ENCODE data around the gene POMZP3. TPM values are rescaled to one million over a fixed set of nuclear protein-coding genes. Genes with fewer than 3 reads are reported as not detected.
A peak's percentile ranks its signal among the peaks of the same experiment; 100 is the strongest.
"Not testable (repeated sequence)": the region's sequence is repeated elsewhere in the genome, so short reads cannot be mapped to it uniquely, and the experiment has no call there.

The POMZP3 gene
- 1 to 10 TPM; 4.2 to 7.9 TPM for total RNA-seq

- H3K36me3 ChIP-seq (replicated peaks in 1 of 2; ENCODE audit: insufficient read depth in 1 of 2, low read depth in 2 of 2); intact Hi-C loops (cut with DNase I); H3K4me1 ChIP-seq; H3K27me3 ChIP-seq; H3K9me3 ChIP-seq: not testable (repeated sequence)
- Histone ChIP-seq H3K27ac (peak within 1 kb of the TSS; percentile 77 to 93 (median 88)), H3K4me3 (peak within 1 kb of the TSS in 1 of 2 donors; percentile 25)
- DNase-seq (peak; percentile 25 to 45 (median 30)), ATAC-seq (peak; percentile 98)
- TF ChIP-seq POLR2A (IDR thresholded peaks at IDR 0.05) = peak; percentile 62 to 82 (median 81)
- 0% methylated on average over 4 of the region's 78 CpGs; no CpG with 5 or more reads in 1 of the 2 donors for WGBS, 2 donors
Observed at GRCh38 chr7:76626989-76627642, at the start of gene POMZP3. TSS of gene POMZP3 (minus strand) at chr7:76627279. CDS start at chr7:76626064, 1,215 bp downstream.

DNA sequence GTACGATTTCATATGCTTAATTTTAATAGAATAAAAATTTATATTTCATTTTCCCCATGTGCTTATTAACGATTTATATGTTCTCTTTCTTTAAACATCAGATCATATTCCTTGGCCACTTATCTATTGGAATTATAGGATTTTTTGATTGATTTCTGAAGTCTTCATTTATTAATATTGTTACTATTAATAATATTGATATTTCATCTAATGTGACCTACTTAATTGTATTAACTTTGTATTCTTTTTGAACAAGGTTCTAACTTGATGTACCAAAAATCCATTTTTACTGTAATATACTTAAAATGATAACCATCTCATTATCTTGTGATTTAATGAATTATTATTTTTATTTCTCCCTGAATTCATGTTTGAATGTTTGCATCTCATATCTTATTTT lies 48.7 kb upstream of the POMZP3 start:
- intact Hi-C loops (cut with DNase I); H3K27ac ChIP-seq; DNase-seq; H3K4me3 ChIP-seq; H3K36me3 ChIP-seq (replicated peaks in 1 of 2; ENCODE audit: insufficient read depth in 1 of 2, low read depth in 2 of 2); H3K4me1 ChIP-seq; H3K27me3 ChIP-seq; H3K9me3 ChIP-seq; ATAC-seq: not testable (repeated sequence)
- WGBS, 2 donors = 55 to 84% methylated on average over 2 of the region's 2 CpGs

DNA sequence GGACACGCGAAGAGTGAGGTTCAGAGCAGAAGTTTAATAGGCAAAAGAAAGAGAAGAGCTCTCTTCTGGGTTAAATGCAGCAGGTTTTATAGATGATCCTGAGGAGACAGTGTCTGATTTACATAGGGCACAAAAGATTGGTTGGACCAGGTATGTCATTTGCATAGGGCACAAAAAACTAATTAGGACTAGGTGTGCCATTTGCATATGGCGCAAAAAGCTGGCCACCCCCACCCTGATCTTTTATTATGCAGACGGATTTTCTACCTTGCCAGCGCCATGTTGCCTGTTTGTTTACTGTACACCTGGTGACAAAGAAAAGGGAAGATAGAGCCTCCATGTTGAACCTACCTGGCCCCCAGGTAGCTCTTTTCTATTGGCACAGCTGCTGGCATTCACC lies 46.3 kb upstream of the POMZP3 start:
- H3K9me3 ChIP-seq; DNase-seq; H3K36me3 ChIP-seq (replicated peaks in 1 of 2; ENCODE audit: insufficient read depth in 1 of 2, low read depth in 2 of 2); H3K4me3 ChIP-seq; H3K4me1 ChIP-seq; intact Hi-C loops (cut with DNase I); H3K27ac ChIP-seq; H3K27me3 ChIP-seq; ATAC-seq: not testable (repeated sequence)
- WGBS, 2 donors = 73 to 78% methylated on average over 5 of the region's 5 CpGs

- H3K4me3 ChIP-seq; ATAC-seq; H3K27ac ChIP-seq; H3K27me3 ChIP-seq; H3K4me1 ChIP-seq; intact Hi-C loops (cut with DNase I); H3K36me3 ChIP-seq (replicated peaks in 1 of 2; ENCODE audit: insufficient read depth in 1 of 2, low read depth in 2 of 2); H3K9me3 ChIP-seq; DNase-seq: not testable (repeated sequence)
Observed at GRCh38 chr7:76659212-76659611, 32.1 kb upstream of the POMZP3 start.

DNA sequence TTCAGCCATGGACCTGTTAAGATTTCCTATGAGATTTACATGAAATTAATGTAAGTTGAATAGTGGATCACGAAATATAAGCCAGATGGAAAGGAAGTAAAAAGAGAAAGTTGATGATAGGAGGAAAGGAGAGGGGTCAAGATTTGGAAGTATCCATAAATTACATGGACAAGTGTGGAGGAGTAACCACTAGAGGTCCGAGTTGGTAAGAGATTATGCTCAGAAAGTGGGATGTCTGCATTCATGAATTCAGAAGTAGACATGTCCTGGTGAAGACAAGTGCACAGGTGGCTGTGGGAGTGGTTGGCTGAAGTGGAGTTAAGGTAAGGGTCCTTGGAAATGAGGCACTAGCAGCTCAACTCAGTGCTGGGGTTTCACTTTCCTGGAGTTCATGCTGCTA lies 29.3 kb upstream of the POMZP3 start:
- intact Hi-C loops (cut with DNase I); H3K36me3 ChIP-seq (replicated peaks in 1 of 2; ENCODE audit: insufficient read depth in 1 of 2, low read depth in 2 of 2); H3K27ac ChIP-seq; DNase-seq; H3K27me3 ChIP-seq; ATAC-seq; H3K4me3 ChIP-seq; H3K9me3 ChIP-seq; H3K4me1 ChIP-seq: not testable (repeated sequence)
- WGBS, 2 donors = 62 to 78% methylated on average over 2 of the region's 2 CpGs

DNA sequence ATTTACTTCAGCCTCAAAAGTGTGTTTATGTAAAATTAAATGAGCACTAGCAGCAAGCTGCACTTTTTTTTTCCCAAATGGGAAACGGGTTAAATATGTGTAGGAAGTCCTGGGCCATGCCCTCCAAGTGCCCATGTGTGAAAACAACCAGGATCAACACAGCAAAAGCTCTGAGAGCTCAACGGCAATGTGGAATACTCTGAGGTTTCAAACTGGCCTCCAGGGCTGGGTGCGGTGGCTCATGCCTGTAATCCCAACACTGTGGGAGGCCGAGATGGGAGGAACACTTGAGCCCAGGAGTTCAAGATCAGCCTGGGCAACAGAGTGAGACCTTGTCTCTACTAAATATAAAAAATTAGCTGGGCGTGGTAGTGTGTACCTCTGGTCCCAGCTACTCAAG lies 15.5 kb upstream of the POMZP3 start:
- WGBS, 2 donors = 60% methylated on average over 1 of the region's 5 CpGs; no CpG with 5 or more reads in 1 of the 2 donors

GRCh38 chr7:76637061-76637691 lies 10.1 kb upstream of the POMZP3 start:
- peak in 2 of 7 experiments; percentile 24 to 31 for TF ChIP-seq CTCF (IDR thresholded peaks at IDR 0.05)

More for the DNA sequence above, 15.5 kb upstream of the POMZP3 start:
- H3K36me3 ChIP-seq (replicated peaks in 1 of 2; ENCODE audit: insufficient read depth in 1 of 2, low read depth in 2 of 2); ATAC-seq; intact Hi-C loops (cut with DNase I); H3K4me3 ChIP-seq; H3K27me3 ChIP-seq; DNase-seq; H3K4me1 ChIP-seq; H3K27ac ChIP-seq; H3K9me3 ChIP-seq: not testable (repeated sequence)

DNA sequence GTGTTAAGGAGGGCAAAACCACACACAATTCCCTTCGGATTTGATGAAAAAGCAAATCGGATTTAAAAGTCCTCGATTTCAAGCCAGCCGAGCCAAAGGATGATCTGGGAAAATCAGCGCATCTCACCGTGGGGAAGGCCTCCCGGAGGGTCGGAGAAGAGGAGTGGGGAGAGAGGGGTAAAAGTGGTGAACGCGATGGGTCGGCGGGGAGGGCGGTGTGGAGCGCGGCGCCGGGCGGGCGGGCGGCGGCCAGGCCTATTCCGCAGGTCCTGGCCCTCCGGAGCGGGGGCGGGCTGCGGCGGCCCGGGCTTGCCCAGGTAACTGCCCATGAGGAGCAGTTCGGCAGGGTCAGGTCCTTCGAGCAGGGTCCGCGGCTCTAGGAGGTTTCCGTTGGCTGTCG lies 498 bp downstream of the POMZP3 start:
- H3K36me3 ChIP-seq (replicated peaks in 1 of 2; ENCODE audit: insufficient read depth in 1 of 2, low read depth in 2 of 2); H3K27me3 ChIP-seq; H3K4me1 ChIP-seq; intact Hi-C loops (cut with DNase I); H3K9me3 ChIP-seq: not testable (repeated sequence)
- peak overlapping the region in 1 of 2 donors; percentile 25 for H3K4me3 ChIP-seq
- peak overlapping the region in 3 of 4 donors; percentile 77 to 93 (median 90) for H3K27ac ChIP-seq
- peak in 2 of 4 donors; percentile 13 to 22 for DNase-seq
- WGBS, 2 donors = 0% methylated on average over 8 to 15 of the region's 34 CpGs
- peak; percentile 58 for ATAC-seq

More at GRCh38 chr7:76637061-76637691, 10.1 kb upstream of the POMZP3 start:
- H3K4me3 ChIP-seq; H3K36me3 ChIP-seq (replicated peaks in 1 of 2; ENCODE audit: insufficient read depth in 1 of 2, low read depth in 2 of 2); H3K4me1 ChIP-seq; H3K27ac ChIP-seq; intact Hi-C loops (cut with DNase I); H3K9me3 ChIP-seq; DNase-seq; H3K27me3 ChIP-seq: not testable (repeated sequence)
- 18 to 20% methylated on average over 5 to 7 of the region's 7 CpGs for WGBS, 2 donors
- peak; percentile 90 for ATAC-seq

DNA sequence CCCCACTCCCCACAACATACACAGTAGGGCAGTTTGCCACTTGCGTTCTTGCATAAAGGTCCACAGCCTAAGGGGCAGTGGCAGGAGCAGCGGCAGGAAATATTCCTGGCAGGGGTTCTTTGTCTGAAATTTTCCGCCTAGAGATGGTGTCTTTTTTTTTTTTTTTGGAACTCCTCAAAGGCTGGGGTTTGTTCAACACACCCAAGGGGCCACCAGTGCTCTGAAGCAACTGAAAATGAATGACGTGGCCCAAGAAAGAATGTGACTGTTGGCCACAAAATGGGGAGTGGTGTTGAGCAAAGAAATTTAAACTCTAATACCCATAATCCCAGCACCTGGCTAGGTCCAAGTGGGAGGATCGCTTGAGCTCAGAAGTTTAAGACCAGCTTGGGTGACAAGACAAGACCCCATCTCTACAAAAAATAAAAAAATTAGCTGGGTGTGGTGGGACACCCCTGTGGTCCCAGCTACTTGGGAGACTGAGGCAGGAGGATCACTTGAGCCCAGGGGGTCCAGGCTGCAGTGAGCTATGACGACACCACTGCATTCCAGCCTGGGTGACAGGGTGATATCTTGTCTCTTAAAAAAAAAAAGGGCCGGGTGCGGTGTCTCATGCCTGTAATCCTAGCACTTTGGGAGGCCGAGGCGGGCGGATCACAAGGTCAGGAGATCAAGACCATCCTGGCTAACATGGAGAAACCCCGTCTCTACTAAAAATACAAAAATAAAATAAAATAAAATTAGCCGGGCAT lies 7.5 kb downstream of the POMZP3 start:
- 71 to 84% methylated on average over 1 to 3 of the region's 13 CpGs for WGBS, 2 donors
- ATAC-seq; H3K4me3 ChIP-seq; H3K36me3 ChIP-seq (replicated peaks in 1 of 2; ENCODE audit: insufficient read depth in 1 of 2, low read depth in 2 of 2); H3K27ac ChIP-seq; intact Hi-C loops (cut with DNase I); H3K9me3 ChIP-seq; DNase-seq; H3K4me1 ChIP-seq; H3K27me3 ChIP-seq: not testable (repeated sequence)

Measured in body of pancreas (tissue), 4 donors.